Measurements from ENCODE around the gene ZNF521. TPM values are rescaled to one million over a fixed set of nuclear protein-coding genes. Genes with fewer than 3 reads are reported as not detected.

Gene ZNF521
- total and polyA plus RNA-seq, 10 of the 15 experiments (the other 5 are each of a cell fraction or from before 2014, with no cell fraction given): 0.02 to 0.05 (median 0.04) TPM; not detected in 6

DNA sequence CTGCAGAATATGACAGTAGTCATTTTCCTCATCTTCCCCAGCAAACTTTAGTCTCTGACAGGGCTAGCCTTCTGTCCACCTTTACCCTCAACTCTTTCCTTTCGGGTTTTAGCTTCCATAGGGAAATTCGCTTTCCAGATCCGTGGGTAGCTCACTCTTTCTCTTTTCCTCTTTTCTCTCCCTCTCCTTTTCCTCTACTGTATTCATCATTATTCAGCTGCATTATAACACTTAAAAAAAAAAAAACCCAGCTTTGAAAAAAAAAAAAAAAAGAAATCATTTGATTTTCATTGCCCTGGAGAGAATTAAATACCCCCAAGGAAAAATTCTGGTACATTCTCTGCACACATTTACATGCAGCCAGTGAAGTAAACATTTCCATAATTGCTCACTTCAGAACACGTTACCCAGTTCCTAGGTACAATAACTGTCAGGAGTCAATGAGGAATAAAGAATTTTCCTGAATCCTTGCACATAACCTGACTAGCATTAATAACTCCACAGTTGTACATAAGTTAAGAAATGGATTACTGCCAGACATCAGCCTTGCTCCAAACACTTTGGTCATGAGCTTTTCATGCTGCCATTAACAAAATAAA is 63.5 kb downstream of the ZNF521 start:
- Histone ChIP-seq H3K79me2 (ENCODE audit: control insufficient read depth, insufficient read depth, low read length) (no peaks in the 10 kb centered on the region), H3K9me3 (replicated peaks; ENCODE audit: control insufficient read depth, insufficient read depth, low read length) (no peaks in the 10 kb centered on the region), H3K27ac (ENCODE audit: control insufficient read depth, insufficient read depth) (no peak overlapping the region), H3K4me1 (ENCODE audit: control insufficient read depth, insufficient read depth, low read length) (no peaks in the 10 kb centered on the region), H3K27me3 (replicated peaks in 1 of 2; ENCODE audit: control insufficient read depth in 2 of 2, insufficient read depth in 2 of 2, low read length in 1 of 2) (no peaks in the 10 kb centered on the region; a peak in 2 of 4 replicates), H3K36me3 (ENCODE audit: control insufficient read depth in 2 of 2, insufficient read depth in 2 of 2, low read length in 1 of 2) (no peaks in the 10 kb centered on the region), H4K20me1 (ENCODE audit: control insufficient read depth, insufficient read depth) (no peaks in the 10 kb centered on the region), H2AFZ (ENCODE audit: control insufficient read depth, low read depth, low read length) (no peak overlapping the region), H3K4me3 (no peak overlapping the region), H3K4me2 (ENCODE audit: control insufficient read depth, insufficient read depth) (no peak overlapping the region), H3K9ac (ENCODE audit: control insufficient read depth, insufficient read depth, low read length) (no peak overlapping the region)
- intact Hi-C loops (cut with micrococcal nuclease; ENCODE audit: unreplicated experiment): no loop called here
- in situ Hi-C loops (cut with MboI): no loop called here
- RAD21 ChIA-PET (ENCODE audit: unreplicated experiment): no interaction called here
- BruUV-seq (replicated peaks): no TSS peak
- CTCF ChIA-PET: interaction anchor here (0.6 kb wide), 1 partner anchor 216 kb away, joined by 4 read pairs; no protein-coding TSS in a partner anchor
- POLR2A ChIA-PET: interaction anchor here (0.6 kb wide), 1 partner anchor 126 kb away, joined by 3 read pairs; no protein-coding TSS in a partner anchor
- ATAC-seq: no peak
- 15% methylated on average over 4 of the region's 4 CpGs for WGBS (ENCODE audit: insufficient coverage, insufficient replicate concordance, low lambda C conversion rate, missing lambda C conversion rate)
- FAIRE-seq: no peak
- SMC1A ChIA-PET (ENCODE audit: uncharacterized antibody, unreplicated experiment): no interaction called here
- no peak for DNase-seq (ENCODE audit: low read depth, low spot score)
- TF ChIP-seq EZH2 (IDR thresholded peaks at IDR 0.05; ENCODE audit: borderline replicate concordance, control insufficient read depth, low read depth, low read length) (no peak), SRF (IDR thresholded peaks at IDR 0.05; ENCODE audit: low read depth in 2 of 2, low read length in 2 of 2) (no peak), NKRF (conservative IDR thresholded peaks at IDR 0.05) (no peak), KDM1A (IDR thresholded peaks at IDR 0.05; ENCODE audit: borderline replicate concordance) (no peak), NR2F1 (conservative IDR thresholded peaks at IDR 0.05) (no peak), KAT2A (conservative IDR thresholded peaks at IDR 0.05; ENCODE audit: control insufficient read depth, low read depth, low read length) (no peak), IRF4 (IDR thresholded peaks at IDR 0.05; ENCODE audit: low read depth, low read length) (no peak), USF1 (IDR thresholded peaks at IDR 0.05; ENCODE audit: borderline replicate concordance, extremely low read length, insufficient read depth, low read depth, low read length) (no peak), ZNF24 (IDR thresholded peaks at IDR 0.05) (no peak)
- TF ChIP-seq, protein P1, sequence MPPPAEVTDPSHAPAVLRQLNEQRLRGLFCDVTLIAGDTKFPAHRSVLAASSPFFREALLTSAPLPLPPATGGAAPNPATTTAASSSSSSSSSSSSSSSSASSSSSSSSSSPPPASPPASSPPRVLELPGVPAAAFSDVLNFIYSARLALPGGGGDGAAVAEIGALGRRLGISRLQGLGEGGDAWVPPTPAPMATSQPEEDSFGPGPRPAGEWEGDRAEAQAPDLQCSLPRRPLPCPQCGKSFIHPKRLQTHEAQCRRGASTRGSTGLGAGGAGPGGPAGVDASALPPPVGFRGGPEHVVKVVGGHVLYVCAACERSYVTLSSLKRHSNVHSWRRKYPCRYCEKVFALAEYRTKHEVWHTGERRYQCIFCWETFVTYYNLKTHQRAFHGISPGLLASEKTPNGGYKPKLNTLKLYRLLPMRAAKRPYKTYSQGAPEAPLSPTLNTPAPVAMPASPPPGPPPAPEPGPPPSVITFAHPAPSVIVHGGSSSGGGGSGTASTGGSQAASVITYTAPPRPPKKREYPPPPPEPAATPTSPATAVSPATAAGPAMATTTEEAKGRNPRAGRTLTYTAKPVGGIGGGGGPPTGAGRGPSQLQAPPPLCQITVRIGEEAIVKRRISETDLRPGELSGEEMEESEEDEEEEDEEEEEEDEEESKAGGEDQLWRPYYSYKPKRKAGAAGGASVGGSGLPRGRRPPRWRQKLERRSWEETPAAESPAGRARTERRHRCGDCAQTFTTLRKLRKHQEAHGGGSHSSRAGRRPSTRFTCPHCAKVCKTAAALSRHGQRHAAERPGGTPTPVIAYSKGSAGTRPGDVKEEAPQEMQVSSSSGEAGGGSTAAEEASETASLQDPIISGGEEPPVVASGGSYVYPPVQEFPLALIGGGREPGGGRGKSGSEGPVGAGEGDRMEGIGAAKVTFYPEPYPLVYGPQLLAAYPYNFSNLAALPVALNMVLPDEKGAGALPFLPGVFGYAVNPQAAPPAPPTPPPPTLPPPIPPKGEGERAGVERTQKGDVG (CRISPR knock-in tag; IDR thresholded peaks at IDR 0.05): no peak
- TF ChIP-seq, protein P2, sequence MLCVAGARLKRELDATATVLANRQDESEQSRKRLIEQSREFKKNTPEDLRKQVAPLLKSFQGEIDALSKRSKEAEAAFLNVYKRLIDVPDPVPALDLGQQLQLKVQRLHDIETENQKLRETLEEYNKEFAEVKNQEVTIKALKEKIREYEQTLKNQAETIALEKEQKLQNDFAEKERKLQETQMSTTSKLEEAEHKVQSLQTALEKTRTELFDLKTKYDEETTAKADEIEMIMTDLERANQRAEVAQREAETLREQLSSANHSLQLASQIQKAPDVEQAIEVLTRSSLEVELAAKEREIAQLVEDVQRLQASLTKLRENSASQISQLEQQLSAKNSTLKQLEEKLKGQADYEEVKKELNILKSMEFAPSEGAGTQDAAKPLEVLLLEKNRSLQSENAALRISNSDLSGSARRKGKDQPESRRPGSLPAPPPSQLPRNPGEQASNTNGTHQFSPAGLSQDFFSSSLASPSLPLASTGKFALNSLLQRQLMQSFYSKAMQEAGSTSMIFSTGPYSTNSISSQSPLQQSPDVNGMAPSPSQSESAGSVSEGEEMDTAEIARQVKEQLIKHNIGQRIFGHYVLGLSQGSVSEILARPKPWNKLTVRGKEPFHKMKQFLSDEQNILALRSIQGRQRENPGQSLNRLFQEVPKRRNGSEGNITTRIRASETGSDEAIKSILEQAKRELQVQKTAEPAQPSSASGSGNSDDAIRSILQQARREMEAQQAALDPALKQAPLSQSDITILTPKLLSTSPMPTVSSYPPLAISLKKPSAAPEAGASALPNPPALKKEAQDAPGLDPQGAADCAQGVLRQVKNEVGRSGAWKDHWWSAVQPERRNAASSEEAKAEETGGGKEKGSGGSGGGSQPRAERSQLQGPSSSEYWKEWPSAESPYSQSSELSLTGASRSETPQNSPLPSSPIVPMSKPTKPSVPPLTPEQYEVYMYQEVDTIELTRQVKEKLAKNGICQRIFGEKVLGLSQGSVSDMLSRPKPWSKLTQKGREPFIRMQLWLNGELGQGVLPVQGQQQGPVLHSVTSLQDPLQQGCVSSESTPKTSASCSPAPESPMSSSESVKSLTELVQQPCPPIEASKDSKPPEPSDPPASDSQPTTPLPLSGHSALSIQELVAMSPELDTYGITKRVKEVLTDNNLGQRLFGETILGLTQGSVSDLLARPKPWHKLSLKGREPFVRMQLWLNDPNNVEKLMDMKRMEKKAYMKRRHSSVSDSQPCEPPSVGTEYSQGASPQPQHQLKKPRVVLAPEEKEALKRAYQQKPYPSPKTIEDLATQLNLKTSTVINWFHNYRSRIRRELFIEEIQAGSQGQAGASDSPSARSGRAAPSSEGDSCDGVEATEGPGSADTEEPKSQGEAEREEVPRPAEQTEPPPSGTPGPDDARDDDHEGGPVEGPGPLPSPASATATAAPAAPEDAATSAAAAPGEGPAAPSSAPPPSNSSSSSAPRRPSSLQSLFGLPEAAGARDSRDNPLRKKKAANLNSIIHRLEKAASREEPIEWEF (IDR thresholded peaks at IDR 0.05; ENCODE audit: insufficient replicate concordance, low read depth, low read length): no peak
